Stimulated activated naive CD8-positive, alpha-beta T cell treated with anti-CD3 and anti-CD28 coated beads, Interleukin-15, Interleukin-2, amounts not matched to agents 100 U/mL and 50 U/mL, for 24 hours (primary cell): Measurements from ENCODE around the gene ANKRD55.
"Not testable (repeated sequence)": the region's sequence is repeated elsewhere in the genome, so short reads cannot be mapped to it uniquely, and the experiment has no call there.

Experiments used
- ATAC-seq: fragments of 150-1000 bp; cut with Tn5 transposase; one replicate; pipeline ENCODE4 v1.10.0; 2021
- DNase-seq: peaks from one replicate; pipeline ENCODE4 v3.0.0; 2021

ANKRD55 gene

DNA sequence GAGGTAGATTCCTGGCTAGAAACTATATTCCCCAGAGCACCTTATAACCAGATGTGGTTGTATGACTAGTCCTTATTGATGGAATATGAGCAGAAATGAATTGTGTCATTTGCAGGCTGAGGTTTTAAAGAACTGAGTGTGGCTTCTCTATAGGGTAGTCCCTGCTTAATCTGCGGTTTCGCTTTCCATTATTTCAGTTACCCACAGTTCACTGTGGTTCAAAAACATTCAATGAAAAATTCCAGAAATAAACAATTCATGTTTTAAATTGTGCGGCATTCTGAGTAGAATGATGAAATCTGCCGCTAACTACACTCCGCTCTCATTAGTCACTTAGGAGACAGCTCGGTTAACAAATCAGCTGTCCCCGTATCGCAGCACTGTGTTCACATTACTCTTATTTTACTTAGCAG, 65.1 kb downstream of the ANKRD55 start:
- DNase-seq, result no peak
- peak; percentile 73 for ATAC-seq

- ATAC-seq (no peak), DNase-seq (no peak)
These were observed 65.6 kb downstream of the ANKRD55 start for GRCh38 chr5:56167519-56167918.

DNA sequence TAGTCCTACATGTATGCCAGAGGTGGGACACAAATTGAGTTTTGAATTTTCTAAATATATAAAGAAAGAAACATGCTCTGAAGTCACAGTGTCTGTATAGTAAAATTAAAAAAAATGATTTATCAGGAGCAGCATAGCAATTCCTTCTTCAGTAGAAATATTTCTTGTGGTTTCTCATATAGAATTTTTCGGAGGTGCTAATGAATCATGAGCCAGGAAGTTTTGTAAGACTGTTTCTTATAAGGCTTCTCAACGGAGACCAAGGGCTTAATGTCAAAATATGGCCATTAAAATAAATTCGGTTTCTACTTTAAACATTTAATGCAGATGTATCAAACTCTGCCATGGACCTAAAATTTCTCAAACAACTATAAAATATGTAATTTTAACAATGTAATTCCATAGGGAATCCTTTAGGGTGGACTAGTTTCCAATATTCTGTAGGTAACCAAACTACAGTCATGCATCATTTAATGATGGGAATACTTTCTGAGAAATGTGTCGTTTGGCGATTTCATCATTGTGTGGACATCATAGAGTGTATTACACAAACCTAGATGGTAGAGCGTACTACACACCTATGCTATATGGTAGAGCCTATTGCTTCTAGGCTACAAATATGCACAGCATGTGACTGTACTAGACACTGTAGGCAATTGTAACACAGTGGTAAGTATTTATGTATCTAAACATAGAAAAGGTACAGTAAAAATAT, 66.3 kb downstream of the ANKRD55 start:
- ATAC-seq (no peak), DNase-seq (no peak)

DNA sequence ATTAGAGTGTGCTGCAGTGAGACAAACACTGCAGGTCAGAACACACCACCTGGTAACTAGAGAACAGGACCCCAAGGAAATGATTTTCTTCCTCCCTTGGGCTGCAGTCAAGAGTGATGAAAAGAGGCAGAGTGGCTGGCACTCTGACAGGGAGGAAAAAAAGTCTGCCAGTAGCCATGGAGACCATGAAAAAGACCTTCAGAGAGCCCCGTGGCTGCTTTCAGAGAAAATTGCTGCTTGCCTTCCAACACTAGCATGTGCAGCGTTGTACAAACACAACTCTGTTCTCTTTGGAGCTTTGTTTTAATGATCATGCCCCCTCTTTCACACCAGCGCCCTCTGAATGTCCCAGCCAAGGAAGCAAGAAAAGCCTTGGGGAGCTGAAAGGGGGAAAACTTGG, 68.8 kb downstream of the ANKRD55 start:
- no peak for ATAC-seq
- DNase-seq, result no peak

GRCh38 chr5:56161927-56162326, 71.2 kb downstream of the ANKRD55 start:
- no peak for DNase-seq
- no peak for ATAC-seq

- DNase-seq (no peak), ATAC-seq (no peak)
These were observed 71.7 kb downstream of the ANKRD55 start for GRCh38 chr5:56161439-56161823.

DNA sequence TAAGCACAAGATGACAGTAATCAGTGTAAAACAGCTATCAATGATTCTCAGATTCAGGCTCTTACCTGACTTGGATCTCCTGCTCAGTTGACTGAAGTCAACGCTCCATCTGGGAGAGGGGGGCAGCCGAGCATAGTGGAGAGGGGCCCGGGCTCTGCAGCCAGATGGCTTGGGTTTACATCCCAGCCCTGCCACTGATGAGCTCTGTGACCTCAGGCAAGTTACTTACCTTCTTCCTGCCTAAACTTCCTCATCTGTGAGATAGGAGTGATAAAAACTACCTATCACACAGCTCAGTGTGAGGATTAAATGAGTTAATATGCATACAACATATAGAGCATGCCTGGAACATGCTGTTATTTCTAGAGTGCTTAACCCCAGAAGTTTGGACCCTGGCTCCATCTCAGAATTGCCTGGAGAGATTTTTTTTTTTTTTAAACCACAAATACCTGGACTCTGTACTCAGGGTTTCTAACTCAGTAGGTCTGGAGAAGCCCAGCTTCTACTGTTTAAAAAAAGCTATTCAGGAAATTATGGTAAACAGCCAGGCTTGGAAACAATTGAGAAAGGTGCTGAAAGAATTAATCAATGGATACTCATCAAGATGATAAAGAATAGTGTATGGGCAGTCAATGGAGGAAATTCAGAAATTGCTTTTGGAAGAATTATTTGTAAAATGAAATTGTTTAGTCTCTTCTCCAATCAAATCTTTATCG, 72.2 kb downstream of the ANKRD55 start:
- DNase-seq (no peak), ATAC-seq (no peak)

DNA sequence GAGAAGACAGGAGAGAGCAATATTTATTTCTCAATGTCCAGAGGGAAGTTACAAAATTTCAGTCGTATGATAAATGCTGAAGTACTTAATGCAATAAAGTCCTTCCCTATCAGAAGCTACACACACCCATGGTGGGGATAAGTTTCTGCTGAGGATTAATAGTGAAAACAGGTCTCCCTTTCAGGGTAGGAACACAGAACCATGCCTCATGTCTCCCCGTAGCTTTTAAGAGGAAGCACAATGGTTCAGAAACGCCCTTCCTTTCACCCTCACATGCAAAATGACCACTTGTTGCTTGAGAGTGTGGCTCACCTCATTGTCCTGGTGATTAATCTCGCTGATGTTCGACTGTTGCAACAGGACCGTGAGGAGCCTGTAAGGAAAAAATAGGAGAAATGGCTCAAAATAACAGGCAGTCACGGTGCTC, 73.6 kb downstream of the ANKRD55 start:
- DNase-seq (no peak), ATAC-seq (no peak)

- ATAC-seq (no peak), DNase-seq (no peak)
These were observed 74.7 kb downstream of the ANKRD55 start for GRCh38 chr5:56158331-56158960.

DNA sequence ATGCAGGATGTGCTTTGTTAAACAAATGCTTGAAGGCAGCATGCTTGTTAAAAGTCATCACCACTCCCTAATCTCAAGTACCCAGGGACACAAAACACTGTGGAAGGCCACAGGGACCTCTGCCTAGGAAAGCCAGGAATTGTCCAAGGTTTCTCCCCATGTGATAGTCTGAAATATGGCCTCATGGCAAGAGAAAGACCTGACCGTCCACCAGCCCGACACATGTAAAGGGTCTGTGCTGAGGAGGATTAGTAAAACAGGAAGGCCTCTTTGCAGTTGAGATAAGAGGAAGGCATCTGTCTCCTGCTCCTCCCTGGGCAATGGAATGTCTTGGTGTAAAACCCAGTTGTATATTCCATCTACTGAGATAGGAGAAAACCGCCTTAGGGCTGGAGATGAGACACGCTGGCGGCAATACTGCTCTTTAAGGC, 75.9 kb downstream of the ANKRD55 start:
- ATAC-seq, DNase-seq: not testable (repeated sequence)

GRCh38 chr5:56156585-56157190, 76.4 kb downstream of the ANKRD55 start:
- ATAC-seq (peak; percentile 56), DNase-seq (peak; percentile 23)

DNA sequence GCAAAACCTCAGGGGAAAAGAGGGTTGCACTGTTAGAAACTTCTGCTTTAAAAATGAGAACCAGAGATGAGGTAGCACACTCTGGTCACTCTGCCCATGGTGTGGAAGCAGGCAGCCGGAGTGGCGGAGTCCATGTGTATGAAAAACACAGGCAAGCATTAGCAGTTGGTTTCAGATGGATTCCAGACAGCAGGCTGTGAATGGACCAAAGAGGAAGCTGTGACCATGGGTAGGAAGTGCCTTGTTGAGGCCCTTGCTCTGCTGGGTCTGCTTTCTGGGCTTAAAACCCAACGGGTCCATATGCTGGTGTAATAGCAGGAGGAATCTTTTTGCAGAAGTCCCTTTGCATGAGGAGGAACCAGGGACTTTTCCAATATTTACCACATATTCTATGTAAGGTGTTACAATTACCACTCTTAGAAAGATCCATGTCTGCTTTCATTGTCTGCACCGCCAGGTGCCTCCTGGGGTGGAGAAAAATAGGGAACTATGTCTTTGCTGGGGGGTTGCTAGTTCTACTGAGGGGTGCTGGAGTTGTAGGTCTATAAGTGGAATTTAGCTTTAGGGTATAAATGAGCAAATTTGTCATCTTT, 77.0 kb downstream of the ANKRD55 start:
- no peak for ATAC-seq

GRCh38 chr5:56154732-56155484, 78.2 kb downstream of the ANKRD55 start:
- ATAC-seq (peak; percentile 34), DNase-seq (no peak)

More for the DNA sequence above, 77.0 kb downstream of the ANKRD55 start:
- no peak for DNase-seq

- DNase-seq (no peak), ATAC-seq (no peak)
These were observed 80.7 kb downstream of the ANKRD55 start for GRCh38 chr5:56152437-56152836.

- ATAC-seq, DNase-seq: not testable (repeated sequence)
These were observed 82.4 kb downstream of the ANKRD55 start for GRCh38 chr5:56150756-56151155.

- DNase-seq, result peak; percentile 27
- peak; percentile 79 for ATAC-seq
These were observed 84.6 kb downstream of the ANKRD55 start for GRCh38 chr5:56148453-56148971.

- ATAC-seq, result no peak
- DNase-seq, result no peak
These were observed 85.4 kb downstream of the ANKRD55 start for GRCh38 chr5:56147659-56148230.

DNA sequence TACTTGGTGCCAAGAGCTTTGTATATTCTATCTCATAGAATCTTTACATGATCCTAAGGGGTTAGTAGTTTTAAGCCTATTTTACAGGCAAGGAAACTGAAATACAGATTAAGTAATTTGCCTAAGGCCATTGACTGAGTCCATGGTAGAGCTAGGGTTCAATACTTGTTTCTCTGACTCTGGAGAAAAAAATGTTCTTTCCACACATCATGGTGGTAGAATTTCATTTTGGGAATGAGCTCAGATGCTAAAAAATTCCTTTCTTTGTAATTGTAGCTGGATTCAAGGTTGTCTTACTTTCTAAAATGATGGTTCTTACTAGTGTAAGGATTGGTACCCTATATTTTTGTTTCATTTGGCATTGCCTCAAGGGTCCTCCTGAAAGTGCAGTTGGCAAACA, 86.0 kb downstream of the ANKRD55 start:
- DNase-seq (no peak), ATAC-seq (no peak)

DNA sequence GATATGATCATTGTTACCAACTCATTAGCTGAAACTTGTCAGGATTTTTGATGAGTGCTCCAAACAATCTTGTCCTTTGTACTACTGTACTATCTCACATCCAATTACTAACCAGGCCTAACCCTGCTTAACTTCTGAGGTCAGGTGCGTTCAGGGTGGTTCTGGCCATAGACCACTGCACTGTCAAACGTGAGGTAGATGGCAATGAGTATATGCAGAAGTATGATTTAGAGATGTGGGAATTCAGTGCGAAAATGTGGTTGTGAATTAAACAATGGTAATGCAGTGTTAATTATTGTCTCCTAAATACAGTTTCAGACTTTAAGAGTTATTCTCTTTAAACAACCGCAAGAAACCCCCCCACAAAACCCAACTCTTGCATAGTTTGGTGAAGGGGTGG, 86.5 kb downstream of the ANKRD55 start:
- ATAC-seq (no peak), DNase-seq (no peak)

DNA sequence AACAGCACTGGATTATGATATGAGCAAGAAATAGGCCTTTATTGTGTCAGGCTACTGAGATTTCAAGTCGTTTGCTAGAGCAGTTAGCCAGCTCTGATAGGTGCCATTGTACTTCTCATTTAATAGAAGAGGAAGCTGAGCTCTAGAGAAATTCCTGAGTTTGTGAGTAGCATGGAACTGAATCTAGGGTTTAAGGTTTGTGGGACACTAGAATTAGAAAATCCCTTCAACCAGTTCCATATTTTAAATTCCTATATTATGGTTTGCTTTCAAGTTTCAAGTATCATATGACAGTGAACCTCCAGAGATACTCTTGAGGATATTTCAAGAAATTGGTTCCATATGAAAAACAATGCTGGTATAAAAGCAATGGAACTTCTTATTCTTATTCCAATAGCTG, 87.6 kb downstream of the ANKRD55 start:
- DNase-seq (no peak), ATAC-seq (no peak)

GRCh38 chr5:56145106-56145505, 88.0 kb downstream of the ANKRD55 start:
- ATAC-seq, result no peak
- DNase-seq, result no peak
